ENCODE data around the gene INCA1.

The INCA1 gene

GRCh38 chr17:4997302-4998026 is at the start of gene INCA1, which contains the start of gene KIF1C:
INCA1 (minus strand) TSS chr17:4997522; CDS start chr17:4994437, 3,085 bp downstream.
KIF1C (plus strand) TSS chr17:4997950; CDS start chr17:5000247, 2,297 bp downstream.
- peak within 1 kb of the TSS; percentile 75 for H3K4me3 ChIP-seq (ENCODE audit: control insufficient read depth, low read depth, low read length)
- no peak for TF ChIP-seq CTCF (conservative IDR thresholded peaks at IDR 0.05; ENCODE audit: control insufficient read depth, insufficient read depth, low read depth, low read length)
- DNase-seq (ENCODE audit: low read depth), result peak; percentile 77

GRCh38 chr17:5045496-5045895 is 48.2 kb upstream of the INCA1 start:
- no peak overlapping the region for H3K4me3 ChIP-seq (ENCODE audit: control insufficient read depth, low read depth, low read length)
- no peak for TF ChIP-seq CTCF (conservative IDR thresholded peaks at IDR 0.05; ENCODE audit: control insufficient read depth, insufficient read depth, low read depth, low read length)
- no peak for DNase-seq (ENCODE audit: low read depth)

GRCh38 chr17:5044630-5045029 is 47.3 kb upstream of the INCA1 start:
- no peak overlapping the region for H3K4me3 ChIP-seq (ENCODE audit: control insufficient read depth, low read depth, low read length)
- DNase-seq (ENCODE audit: low read depth), result no peak
- no peak for TF ChIP-seq CTCF (conservative IDR thresholded peaks at IDR 0.05; ENCODE audit: control insufficient read depth, insufficient read depth, low read depth, low read length)

GRCh38 chr17:5043524-5043923 is 46.2 kb upstream of the INCA1 start:
- no peak for DNase-seq (ENCODE audit: low read depth)
- no peak for TF ChIP-seq CTCF (conservative IDR thresholded peaks at IDR 0.05; ENCODE audit: control insufficient read depth, insufficient read depth, low read depth, low read length)
- no peak overlapping the region for H3K4me3 ChIP-seq (ENCODE audit: control insufficient read depth, low read depth, low read length)

- no peak overlapping the region for H3K4me3 ChIP-seq (ENCODE audit: control insufficient read depth, low read depth, low read length)
- TF ChIP-seq CTCF (conservative IDR thresholded peaks at IDR 0.05; ENCODE audit: control insufficient read depth, insufficient read depth, low read depth, low read length), result no peak
- no peak for DNase-seq (ENCODE audit: low read depth)
These were observed 45.1 kb upstream of the INCA1 start for GRCh38 chr17:5042157-5043022.

GRCh38 chr17:5035315-5035714 is 38.0 kb upstream of the INCA1 start, which contains the start of gene SLC52A1:
SLC52A1 (minus strand) TSS chr17:5035426; CDS start chr17:5034606, 820 bp downstream.
- TF ChIP-seq CTCF (conservative IDR thresholded peaks at IDR 0.05; ENCODE audit: control insufficient read depth, insufficient read depth, low read depth, low read length), result no peak
- peak within 1 kb of the TSS; percentile 1 for H3K4me3 ChIP-seq (ENCODE audit: control insufficient read depth, low read depth, low read length)
- no peak for DNase-seq (ENCODE audit: low read depth)

All from fibroblast of mammary gland (primary cell).